CD4-positive, alpha-beta T cell treated with Interleukin-6 for 4 hours (primary cell): ENCODE measurements around the gene DUSP11.
"Not testable (repeated sequence)": the region's sequence is repeated elsewhere in the genome, so short reads cannot be mapped to it uniquely, and the experiment has no call there.

Source experiments
- DNase-seq: peaks from one replicate; pipeline ENCODE4 v3.0.0-alpha.2; 2020; ENCODE audit warnings: mixed read lengths

Gene DUSP11

DNA sequence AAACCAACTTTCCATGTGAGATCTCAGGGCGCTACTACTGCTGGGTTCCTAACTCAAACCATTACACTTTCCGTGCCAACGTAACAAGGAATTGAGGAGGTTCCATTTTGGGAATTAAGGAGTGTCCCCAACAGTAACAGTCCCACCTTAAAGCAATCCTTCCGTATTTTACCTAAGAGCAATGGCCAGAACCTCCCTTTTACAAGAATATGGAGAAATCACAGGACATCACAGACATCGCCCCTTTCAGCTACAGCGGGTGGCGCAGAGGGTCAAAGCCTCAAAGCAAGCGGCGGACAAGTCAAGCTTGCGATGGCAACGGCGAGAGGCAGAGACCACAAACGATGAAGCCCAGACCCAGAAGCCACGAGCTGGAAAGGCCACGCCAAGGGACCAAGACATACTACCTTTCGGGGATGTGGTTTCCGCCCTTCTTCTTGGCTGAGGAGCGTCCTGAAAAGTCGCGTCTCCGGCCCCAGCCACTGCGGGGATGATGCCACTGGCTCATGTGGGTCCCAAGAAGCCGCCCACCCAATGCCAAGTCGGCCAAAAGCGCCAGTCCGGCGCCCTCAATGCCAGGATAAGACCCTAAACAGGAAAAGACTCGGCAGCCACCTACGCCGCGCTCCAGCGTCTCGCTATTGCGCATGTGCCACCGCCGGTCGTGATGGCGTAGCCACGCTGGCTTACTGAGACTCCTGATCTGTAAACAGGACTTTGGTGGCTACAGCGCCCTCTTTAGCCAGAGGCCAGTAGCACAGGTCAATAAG is at the start of gene DUSP11:
DUSP11 (minus strand) TSS at position 637 of the 770 bp plus-strand sequence; CDS start at position 508, 129 bp downstream.
- peak; percentile 97 for DNase-seq

DNA sequence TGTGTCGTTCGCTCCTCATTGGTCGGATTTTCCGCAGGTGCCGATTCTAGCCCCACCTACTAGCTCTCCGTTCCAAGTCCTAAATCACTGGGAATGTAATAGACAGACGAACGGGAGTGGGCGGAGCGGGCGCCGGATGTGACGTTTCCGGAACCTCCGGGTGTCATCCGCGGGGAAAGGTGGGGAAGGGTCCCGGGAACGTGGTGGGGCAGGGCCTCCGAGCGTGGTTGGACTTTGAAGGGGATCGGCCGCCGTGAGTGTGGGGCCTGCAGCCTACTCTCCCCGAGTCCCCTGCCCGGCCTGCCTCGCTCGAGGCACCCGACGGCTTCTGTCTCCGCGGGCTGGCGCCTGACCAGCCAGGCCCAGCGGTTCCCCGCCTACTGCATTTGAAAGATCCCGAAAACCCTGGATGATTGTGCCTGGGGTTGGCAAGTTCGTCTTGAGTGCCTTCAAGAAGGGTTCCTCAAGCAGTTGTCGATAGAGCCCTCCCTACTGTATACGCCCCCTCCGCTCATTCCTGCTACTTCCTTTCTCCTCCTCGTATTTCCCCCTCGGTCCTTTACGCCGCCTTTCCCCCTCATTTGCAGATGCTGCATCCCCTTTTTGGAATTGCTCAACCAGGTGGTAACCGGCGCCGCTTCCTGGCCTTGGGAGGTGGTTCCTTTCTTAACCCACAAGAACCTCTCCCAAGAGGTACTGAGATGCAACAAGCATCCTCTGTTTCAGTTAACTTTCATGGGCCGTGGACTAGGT is 49.1 kb upstream of the DUSP11 start, which contains the start of gene STAMBP:
STAMBP (plus strand) TSS at position 144 of the 753 bp plus-strand sequence. CDS start 1,896 bp downstream, outside the sequence.
- DNase-seq: peak; percentile 95

DNA sequence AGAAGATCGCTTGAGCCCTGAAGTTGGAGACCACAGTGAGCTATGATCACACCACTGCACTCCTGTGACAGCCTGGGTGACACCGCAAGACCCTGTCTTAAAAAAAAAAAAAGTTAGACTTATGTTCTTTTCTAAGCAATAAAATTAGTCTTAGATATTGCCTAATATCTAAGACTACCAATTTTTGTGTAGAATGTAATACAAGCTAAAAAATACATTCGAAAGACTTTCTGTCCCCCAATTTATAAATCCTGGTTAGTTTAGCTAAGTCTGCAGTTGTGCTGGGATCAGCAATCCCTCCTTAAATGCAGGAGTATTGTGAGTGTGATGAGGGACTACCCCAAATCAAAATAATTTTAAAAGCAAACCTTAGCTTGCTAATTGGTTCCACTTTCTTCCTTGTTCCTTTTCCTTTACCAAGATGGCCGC is 48.5 kb upstream of the DUSP11 start:
- no peak for DNase-seq

GRCh38 chr2:73827660-73828388 is 47.9 kb upstream of the DUSP11 start:
- no peak for DNase-seq

- DNase-seq: no peak
Observed at GRCh38 chr2:73827018-73827417, 47.1 kb upstream of the DUSP11 start.

DNA sequence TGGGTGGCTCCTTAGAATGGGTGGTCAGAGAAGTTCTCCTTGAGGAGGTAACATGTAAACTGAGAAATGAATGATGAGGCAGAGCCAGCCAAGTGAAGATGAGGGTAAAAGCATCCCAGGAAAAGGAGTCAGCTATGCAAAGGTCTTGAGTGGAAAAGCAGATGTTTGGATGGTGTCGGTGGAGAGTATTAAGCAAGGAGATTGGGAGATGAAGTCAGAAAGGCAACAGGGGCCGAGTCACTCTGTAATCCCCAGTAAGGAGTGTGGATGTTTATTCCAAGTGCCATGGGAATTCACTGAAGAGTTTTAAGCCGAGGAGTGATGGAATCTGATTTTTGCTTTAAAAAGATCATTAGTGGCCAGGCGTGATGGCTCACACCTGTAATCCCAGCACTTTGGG is 45.5 kb upstream of the DUSP11 start:
- DNase-seq: no peak

DNA sequence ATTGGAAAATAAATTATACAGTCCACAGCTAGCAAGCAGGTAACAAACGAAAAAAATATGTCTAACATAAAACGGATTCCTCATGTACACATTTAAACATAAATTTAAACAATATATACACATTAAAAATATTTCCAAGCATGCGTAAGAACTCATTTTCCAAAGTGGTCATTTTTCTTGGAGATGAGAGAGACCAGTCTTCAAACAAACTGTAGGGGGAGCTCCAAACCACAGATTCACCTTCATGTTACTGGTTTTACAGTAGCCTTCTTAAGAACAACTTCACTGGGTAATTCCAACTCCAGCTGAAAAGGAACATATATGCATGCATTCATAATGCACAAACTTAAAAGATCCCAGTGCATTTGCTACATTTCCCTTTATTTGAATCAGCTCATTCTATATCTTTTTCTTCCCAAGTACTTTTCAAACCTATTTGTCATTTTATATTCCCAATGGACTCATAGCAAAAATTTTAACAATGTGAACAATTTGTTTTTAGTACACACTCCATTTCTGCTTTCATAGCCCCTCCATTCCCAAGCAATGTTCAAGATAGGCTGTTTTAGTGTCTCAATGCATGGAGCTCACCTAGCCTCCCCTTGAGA is 44.1 kb upstream of the DUSP11 start:
- DNase-seq: peak; percentile 48

DNA sequence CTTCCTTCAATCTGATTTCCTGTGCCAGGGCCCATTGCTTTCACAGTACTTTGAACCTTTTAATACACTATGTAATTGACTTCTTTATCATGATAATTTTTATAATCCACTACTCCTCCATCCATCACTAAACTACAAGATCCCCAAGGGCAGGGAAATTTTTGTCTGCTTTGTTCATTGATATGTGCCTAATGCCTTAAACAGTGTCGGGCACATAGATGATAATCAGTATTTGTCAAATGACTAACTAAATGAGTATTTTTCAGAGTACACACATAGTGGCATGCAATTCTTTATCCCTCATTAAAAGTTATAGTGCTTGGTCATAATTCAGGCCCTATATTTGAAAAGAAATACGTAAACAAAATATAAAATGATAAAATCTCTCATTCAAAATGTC is 43.5 kb upstream of the DUSP11 start:
- DNase-seq: no peak

DNA sequence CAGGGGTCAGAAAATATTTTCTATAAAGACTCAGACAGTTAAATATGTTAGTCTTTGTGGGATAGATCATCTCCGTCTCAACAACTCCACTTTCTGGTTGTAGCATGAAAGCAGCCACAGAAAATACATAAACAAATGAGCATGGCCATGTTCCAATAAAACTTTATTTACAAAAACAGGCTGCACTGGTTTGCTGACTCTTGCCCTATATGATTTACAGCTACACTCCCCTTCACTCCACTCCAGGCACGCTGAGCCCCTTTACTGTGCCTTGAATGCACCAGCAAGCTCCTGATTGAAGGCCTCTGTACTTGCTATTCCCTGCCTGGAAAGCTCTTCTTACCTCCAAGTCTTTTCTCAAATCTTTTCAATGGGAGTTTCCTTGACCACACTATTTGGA is 43.1 kb upstream of the DUSP11 start:
- DNase-seq: no peak

- DNase-seq: no peak
Observed at GRCh38 chr2:73822276-73822675, 42.4 kb upstream of the DUSP11 start.

DNA sequence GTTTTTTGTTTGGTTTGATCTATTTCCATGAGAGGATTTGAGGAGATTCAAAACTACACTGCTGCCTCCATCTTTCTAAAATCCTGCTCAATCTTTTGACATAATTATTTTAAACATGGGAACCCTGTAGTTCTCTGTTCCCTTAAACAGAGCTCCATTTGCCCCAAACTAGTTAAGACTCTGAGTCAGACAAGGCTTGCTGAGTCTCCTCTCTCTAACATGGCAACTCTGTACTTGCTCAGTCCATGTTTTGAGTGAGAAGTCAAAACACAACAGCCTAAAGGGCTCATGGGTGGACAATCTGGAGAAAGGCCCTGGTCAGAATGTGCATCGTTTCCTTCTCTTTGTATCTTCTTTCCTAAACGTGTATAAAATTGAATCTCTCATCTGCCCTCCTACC is 41.8 kb upstream of the DUSP11 start:
- no peak for DNase-seq

GRCh38 chr2:73821227-73821626 is 41.3 kb upstream of the DUSP11 start:
- DNase-seq: no peak

DNA sequence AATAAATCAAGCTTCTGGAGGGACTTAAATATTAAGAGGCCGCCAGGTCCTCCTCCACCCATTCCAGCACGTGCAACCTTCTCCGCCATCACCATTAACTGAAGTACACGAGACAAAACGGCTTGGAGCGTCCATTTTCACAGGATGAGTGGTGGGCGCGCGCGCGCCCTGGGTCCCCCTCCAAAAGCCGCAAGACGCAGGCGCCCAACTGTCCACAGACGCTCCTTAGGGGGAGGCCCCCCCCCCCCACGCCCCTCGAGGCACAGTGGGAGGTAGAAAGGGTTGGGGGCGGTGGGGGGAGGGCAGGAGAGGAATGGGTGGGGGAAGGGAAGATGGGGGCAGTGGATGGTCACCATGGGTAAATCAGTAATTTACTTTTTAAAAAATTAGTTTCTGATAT is 38.4 kb upstream of the DUSP11 start:
- no peak for DNase-seq

DNA sequence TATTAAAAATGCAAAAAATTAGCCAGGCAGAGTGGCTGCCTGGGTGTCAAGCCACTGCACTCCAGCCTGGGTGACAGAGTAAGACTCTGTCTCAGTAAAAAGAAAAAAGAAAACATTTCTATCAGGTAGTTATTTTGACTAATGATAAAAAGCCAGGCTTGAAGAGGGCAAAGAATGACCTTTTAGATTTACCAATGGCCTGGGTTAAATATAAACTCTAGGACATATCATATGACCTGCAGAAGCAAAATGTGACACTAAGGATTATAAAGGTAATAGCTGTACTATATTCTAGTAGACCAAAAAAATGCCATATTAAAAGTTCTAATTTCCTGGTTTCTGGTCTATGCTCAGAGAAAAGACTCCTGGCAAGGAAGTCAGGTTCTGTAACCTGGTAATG is 32.7 kb upstream of the DUSP11 start:
- no peak for DNase-seq

GRCh38 chr2:73811878-73812277 is 32.0 kb upstream of the DUSP11 start:
- DNase-seq: no peak

DNA sequence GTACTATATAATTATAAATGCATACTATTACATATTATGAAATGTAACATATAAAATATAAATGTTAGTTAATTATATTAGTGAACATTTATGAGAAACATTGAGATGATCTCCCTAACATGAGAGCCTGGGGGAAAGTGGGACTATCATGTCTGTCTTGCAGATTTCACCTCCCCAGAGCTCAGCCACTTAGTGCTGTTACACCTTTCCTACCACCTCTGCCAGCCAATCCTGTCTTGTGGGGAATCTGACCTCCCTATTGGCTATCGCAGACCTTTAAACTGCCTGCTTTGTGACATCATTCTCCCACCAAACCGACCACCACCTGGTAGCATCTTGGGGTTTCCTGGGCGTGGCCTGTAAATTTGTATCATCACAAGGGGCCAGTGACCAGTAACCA is 4.0 kb upstream of the DUSP11 start, which contains the start of gene C2orf78:
C2orf78 (plus strand) TSS at position 301 of the 400 bp plus-strand sequence. CDS start 127 bp downstream, outside the sequence.
- not testable (repeated sequence) for DNase-seq

DNA sequence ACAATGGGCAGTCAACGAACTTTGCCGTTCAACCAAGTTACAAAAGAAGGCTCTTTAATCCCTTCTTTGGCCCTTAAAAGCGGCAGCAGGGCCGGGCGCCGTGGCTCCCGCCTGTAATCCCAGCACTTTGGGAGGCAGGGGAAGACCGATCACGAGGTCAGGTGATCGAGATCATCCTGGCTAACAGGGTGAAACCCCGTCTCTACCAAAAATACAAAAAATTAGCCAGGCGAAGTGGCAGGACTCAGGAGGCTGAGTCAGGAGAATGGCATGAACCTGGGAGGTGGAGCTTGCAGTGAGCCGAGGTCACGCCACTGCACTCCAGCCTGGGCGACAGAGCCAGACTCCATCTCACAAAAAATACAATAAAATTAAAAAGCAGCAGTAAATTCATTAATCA is 3.5 kb upstream of the DUSP11 start:
- not testable (repeated sequence) for DNase-seq

DNA sequence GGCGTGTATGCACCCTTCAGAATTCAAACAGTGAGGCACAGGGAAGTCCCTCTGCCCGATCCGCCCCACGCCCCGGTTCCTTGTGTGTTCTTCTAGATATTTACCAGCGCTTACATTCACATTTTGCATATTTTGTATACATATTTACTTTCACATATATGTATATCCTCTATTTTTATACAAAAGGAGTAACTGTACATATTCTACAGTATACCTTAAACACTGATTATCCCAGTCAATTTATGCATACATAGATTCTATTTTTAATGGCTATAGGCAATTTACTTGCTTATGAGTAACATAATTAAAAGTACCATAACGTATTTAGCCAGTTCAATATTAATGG is 307 bp upstream of the DUSP11 start:
- no peak for DNase-seq

DNA sequence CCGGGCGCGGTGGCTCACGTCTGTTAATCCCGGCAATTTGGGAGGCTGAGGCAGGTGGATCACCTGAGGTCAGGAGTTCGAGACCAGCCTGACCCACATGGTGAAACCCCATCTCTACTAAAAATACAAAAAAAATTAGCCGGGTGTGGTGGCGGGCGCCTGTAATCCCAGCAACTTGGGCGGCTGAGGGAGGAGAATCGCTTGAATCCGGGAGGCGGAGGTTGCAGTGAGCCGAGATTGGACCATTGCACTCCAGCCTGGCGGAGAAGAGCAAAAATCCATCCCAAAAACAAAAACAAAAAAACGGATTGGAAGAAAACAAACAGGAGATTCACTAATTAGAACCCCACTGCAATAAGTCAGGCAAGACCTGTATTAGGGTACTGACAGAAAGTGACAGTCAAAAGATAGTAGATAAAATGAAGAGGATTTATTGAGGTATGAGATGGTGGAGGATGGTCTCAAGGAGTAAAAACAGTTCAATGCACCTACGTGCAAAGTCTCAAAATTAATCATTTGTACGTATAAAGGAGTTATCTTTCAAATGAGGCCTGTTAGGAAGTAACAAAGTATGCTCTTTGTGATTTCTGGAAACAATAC is 936 bp downstream of the DUSP11 start:
- DNase-seq: not testable (repeated sequence)

- no peak for DNase-seq
Observed at GRCh38 chr2:73776869-73777519, 2.9 kb downstream of the DUSP11 start.

- DNase-seq: no peak
Observed at GRCh38 chr2:73776381-73776780, 3.5 kb downstream of the DUSP11 start.

DNA sequence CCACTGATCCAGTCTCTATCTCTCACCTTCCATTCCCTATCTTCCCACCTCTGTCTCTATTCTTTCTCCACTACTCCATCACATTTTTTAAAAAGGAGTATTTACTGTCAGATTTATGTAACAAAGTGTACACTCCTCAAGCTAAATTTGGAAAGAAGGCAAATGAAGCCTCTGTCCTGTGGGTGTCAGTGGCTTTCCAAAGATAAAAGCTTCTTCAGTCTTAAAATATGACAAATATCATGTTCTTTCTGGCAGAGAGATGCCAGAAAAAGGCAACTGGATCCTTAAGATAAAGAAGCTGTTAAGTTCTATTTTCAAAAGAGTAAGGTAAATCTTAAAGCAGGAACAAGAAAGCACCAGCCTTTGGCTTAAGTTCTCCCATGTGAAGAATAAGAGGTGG is 7.1 kb downstream of the DUSP11 start:
- no peak for DNase-seq
